Tibial nerve (tissue), 4 donors: Measurements from ENCODE around the gene SMG6.

Source experiments
- EP300 ChIP-seq, 2 donors: sonication (generic); formaldehyde crosslinking; IDR thresholded peaks; one replicate each; pipeline ENCODE4 v1.6.1; 2017; ENCODE audit warnings: antibody characterized with exemption in 2 of 2, mild to moderate bottlenecking in 1 of 2
- POLR2A ChIP-seq, 2 donors: fragments of 450-650 bp; IDR thresholded peaks; one replicate each; pipeline ENCODE4 v1.6.1; 2017; ENCODE audit warnings: antibody characterized with exemption in 2 of 2, mild to moderate bottlenecking in 2 of 2, moderate library complexity in 2 of 2
- TF ChIP-seq, protein P1 (sequence below), 5 experiments: fragments of 200-600 bp in 3 of 5; fragments of 450-650 bp in 2 of 5; sonication (generic) in 3 of 5; IDR thresholded peaks; one replicate each; pipeline ENCODE4 v1.5.1; 2016 to 2019; ENCODE audit warnings: antibody characterized with exemption in 5 of 5, mild to moderate bottlenecking in 3 of 5, moderate library complexity in 2 of 5

DNA sequence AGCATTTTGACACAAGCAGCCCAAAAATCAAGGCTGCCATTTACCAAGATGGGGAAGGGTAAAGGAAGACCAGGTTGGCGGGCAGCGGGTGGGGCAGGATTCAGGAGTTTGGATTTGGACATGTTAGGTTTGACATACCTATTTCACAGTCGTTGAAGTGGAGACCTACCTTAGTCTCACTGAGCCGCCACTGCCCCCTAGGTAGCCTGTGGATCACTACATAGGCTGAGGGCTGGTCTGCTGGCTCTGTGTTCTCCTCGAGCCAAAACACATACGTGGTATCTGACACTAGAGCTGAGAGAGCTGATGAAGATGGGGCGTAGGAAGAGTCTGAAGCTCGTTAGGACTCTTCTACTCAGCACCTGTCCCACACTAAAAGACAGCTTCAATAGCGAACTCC lies 133.6 kb downstream of the SMG6 start:
- TF ChIP-seq, protein P1, sequence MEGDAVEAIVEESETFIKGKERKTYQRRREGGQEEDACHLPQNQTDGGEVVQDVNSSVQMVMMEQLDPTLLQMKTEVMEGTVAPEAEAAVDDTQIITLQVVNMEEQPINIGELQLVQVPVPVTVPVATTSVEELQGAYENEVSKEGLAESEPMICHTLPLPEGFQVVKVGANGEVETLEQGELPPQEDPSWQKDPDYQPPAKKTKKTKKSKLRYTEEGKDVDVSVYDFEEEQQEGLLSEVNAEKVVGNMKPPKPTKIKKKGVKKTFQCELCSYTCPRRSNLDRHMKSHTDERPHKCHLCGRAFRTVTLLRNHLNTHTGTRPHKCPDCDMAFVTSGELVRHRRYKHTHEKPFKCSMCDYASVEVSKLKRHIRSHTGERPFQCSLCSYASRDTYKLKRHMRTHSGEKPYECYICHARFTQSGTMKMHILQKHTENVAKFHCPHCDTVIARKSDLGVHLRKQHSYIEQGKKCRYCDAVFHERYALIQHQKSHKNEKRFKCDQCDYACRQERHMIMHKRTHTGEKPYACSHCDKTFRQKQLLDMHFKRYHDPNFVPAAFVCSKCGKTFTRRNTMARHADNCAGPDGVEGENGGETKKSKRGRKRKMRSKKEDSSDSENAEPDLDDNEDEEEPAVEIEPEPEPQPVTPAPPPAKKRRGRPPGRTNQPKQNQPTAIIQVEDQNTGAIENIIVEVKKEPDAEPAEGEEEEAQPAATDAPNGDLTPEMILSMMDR (IDR thresholded peaks at IDR 0.05) = no peak
- TF ChIP-seq EP300 (IDR thresholded peaks at IDR 0.05) = no peak
- TF ChIP-seq POLR2A (IDR thresholded peaks at IDR 0.05) = no peak
